ENCODE measurements around the gene EPHA7. TPM values are rescaled to one million over a fixed set of nuclear protein-coding genes. Genes with fewer than 3 reads are reported as not detected.

EPHA7 gene
- total RNA-seq, 1 donor from 2014 or later: not detected

DNA sequence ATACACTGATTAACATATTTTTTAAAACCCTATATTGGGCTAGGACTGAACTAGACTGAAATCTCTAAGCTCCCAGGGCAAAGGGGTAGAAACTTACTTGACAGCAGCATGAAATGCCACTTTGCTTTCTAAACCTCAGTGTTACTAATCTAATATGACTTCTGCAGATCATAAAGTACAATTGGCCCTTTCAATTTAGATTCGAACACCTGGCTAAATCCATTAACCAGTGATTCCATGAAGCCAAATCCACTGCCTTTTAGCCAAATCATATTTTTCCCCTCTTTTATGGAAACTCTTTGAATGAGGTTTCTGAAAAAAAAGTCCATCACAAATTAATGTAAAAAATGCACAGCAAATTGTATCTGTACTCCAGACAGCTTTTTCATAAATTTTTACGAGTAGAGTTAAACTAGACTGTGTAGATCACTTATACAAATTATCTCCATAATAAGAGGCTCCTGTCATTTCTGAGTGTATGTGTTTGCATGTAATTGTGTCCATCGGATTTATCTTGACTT lies 25.7 kb downstream of the EPHA7 start:
- intact Hi-C loops (cut with micrococcal nuclease): no loop called here

DNA sequence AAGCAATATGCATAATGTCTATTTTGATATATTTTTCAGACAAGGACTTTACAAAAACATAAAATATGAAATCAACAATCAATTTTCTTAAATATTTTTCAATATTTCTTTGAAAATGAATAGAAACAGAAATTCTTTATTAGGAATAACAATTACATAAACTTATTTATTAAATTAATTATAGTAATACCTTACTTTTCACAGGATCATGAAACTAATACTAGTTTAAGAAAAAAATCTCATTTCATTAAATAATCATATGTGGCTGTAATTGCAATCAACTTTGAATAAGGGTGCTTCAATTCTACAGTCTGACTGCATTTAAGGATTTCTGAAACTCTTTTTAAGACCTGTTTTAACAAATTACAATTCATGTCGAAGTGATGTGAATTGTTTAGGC lies 26.6 kb downstream of the EPHA7 start:
- intact Hi-C loops (cut with micrococcal nuclease): no loop called here

DNA sequence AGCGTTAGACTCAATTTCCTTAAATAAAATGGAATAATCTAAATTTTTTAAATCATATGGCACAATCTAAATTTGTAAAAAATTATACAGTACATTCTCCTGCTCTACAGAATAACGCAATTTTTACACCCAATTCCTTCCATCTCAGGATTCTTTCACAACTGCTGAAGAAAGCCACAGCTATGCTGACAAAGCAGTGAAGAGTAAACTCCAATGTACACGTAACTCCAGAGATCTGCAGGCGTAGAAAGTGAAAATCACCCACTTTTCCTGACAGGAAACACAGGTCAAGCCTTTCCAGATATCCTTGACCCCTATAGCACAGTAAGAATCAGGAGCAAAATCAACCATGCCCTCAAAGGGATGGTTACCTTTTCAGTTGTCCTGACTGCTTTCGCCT lies 27.4 kb downstream of the EPHA7 start:
- intact Hi-C loops (cut with micrococcal nuclease): no loop called here

DNA sequence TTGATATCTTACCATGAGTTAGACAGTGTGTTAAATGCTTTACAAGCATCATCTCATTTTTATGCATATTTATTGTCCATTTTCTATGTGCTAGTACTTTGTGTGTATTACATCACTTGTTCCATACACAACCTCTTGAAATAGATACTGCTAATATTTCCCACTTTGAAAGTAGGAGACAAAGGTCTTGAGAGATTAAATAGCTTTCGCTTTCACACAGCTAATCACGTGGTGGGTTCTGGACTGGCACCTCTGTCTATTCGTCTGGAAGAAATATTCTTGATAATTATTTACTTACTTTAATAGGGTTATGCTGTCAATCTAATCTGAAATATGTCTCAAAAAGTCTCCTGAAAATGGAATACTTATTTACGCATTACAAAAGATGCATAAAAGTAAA lies 30.2 kb downstream of the EPHA7 start:
- intact Hi-C loops (cut with micrococcal nuclease): no loop called here

DNA sequence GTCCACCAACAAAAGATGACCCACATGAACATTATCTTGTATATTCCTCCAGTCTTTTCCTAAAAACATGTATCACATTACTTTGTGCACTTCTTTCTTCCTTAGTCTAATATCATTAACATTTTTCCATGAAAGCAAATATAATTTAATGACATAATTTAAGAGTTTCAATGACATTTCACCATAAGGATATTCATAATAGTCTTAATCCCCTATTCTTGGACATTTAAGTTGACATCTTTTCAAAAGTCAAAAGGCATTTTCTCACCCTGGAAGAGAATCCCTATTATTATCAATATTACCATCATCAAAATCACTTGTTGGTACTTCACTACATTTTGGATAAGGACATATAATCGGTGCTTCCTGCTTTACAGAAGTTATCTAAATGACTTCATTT lies 31.3 kb downstream of the EPHA7 start:
- intact Hi-C loops (cut with micrococcal nuclease): no loop called here

GRCh38 chr6:93376026-93376540 lies 43.3 kb downstream of the EPHA7 start:
- intact Hi-C loops (cut with micrococcal nuclease): no loop called here

- intact Hi-C loops (cut with micrococcal nuclease): no loop called here
Measured at GRCh38 chr6:93373445-93373844, 45.9 kb downstream of the EPHA7 start.

GRCh38 chr6:93371756-93372155 lies 47.6 kb downstream of the EPHA7 start:
- intact Hi-C loops (cut with micrococcal nuclease): no loop called here

DNA sequence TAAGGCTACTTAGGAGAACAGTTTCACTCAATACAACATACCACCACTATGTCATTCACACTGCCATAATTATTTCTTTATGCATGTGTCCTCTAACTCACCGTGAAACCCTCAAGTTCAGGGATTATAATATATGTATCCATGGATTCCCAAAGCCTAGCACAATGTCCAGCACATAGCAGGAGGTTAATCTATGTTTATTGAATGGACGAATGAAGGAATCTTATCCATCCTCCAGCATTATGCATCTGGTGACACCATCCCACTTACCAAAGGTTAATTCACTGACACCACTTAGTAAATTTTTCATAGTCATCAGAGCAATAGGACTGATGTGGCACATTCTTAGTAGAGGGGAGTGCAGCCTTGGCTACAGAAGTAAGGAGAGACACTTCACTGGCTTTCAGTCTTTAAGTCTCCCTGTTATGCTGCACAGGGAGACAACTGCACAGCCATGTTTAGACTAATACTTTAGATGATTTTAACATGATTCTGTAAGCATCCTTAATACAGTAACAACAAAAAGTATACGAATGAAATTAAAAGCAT lies 49.7 kb downstream of the EPHA7 start:
- intact Hi-C loops (cut with micrococcal nuclease): no loop called here

DNA sequence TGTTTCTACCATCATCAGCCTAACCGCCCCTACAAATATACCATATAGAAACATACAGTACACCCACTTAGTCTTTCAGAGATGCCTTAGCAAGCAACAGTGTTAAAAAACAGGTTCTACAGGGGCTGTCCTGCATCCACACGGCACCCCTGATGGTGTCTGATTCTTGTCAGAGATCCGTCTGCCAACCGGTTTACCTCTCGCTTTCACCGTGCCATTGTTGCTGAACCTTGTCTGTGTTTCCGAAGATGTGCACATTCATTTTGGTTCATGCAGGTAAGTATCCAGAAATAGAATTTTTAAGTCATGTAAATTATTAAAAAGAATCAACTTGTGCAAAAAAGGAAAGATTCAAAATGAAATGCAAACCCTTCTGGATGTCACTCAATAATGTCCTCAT lies 52.9 kb downstream of the EPHA7 start:
- intact Hi-C loops (cut with micrococcal nuclease): no loop called here

- intact Hi-C loops (cut with micrococcal nuclease): no loop called here
Measured at GRCh38 chr6:93365445-93365844, 53.9 kb downstream of the EPHA7 start.

GRCh38 chr6:93358435-93358834 lies 60.9 kb downstream of the EPHA7 start:
- intact Hi-C loops (cut with micrococcal nuclease): no loop called here

DNA sequence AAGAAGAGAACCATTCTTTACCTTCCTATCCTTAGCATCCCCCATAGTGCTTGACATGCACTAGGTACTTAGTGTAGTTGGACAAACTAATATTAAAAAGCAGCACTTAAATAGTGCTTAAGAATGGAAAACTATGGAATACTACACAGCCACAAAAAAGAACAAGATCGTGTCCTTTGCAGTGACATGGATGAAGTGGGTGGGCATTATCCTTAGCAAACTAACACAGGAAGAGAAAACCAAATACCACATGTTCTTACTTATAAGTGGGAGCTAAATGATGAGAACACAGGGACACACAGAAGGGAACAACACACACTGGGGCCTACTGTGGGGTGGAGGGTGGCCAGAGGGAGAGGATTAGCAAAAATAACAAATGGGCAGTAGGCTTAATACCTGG lies 66.8 kb downstream of the EPHA7 start:
- intact Hi-C loops (cut with micrococcal nuclease): no loop called here

DNA sequence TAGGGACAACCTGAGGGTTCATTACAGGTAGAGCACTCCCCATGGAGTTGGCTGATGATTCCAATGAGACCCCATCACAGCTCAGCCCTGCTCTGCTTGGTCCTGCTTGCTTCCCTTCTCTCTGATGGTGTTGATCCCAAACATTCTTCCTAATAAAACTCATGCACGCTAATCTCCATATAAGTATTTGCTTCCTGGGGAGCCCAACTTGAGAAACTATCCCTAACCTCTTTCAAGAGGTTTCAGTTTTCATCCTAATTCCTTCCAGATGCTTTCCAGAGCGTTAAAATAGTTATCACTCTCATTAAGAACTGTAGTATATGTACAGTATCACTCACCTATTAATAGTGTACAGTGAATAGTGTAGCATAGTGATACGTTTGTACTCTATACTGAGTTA lies 68.1 kb downstream of the EPHA7 start:
- intact Hi-C loops (cut with micrococcal nuclease): no loop called here

- intact Hi-C loops (cut with micrococcal nuclease): no loop called here
Measured at GRCh38 chr6:93350774-93351173, 68.6 kb downstream of the EPHA7 start.

GRCh38 chr6:93344333-93344835 lies 75.0 kb downstream of the EPHA7 start:
- intact Hi-C loops (cut with micrococcal nuclease): no loop called here

GRCh38 chr6:93343476-93343875 lies 75.9 kb downstream of the EPHA7 start:
- intact Hi-C loops (cut with micrococcal nuclease): no loop called here

DNA sequence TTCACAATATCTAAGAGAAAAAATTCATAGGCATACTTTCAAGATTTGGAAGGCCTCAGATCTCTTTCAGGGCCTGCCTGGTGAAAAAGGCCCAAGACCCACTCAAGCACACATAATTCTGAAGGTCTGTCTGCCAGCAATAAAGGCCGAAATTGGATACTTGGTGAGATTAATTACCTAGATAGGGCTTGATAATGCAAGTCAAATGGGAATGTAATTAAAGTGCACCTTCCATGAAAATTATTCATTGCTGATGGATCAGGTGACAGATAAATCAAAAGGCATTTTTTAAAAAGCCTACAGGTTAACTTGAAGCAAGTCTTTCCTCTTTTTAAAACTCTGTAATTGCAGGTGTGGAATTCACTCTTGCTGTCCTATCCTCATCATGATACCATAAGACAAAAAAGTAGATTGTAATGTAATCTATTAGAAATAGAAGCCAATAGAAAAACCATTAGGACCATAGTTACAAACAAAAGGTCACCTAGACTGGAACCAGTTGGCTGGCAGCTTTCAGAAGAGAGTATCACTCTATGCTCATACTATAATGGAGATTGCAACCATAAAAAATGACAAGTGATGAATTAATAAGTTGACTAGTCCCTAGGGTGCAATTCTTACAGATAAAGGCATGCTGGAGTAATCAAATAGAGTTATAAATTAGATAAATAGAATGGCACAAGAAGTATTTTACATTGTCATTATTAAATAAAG lies 77.3 kb downstream of the EPHA7 start:
- intact Hi-C loops (cut with micrococcal nuclease): no loop called here

DNA sequence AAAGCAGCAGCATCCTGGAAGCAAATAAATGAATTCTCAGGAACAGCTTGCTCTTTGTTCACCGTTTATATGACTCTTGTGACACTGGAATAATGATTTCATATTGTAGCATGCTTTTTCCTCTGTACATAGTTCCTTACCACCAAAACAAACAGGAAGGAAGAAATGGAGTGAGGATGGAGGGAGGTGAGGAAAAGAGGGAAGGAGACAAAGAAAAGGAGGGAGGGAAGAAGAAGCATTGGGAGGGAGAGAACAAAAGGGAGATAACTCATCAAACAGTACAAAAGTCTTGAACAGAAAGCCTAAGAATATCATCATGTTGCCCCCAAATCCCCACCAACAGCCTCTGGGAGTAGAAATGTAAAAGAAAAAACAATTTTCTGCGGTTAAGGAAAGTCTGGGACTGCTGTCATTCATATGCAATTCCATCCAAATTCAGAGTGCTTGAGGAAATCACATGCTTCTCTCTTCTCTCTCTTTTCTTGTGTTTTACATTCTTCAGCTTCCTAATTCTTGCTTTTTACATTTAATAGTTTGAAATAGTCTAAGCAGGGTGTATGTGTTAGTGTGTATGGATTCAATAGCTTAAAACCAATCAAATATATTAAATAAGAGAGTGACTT lies 81.5 kb downstream of the EPHA7 start:
- intact Hi-C loops (cut with micrococcal nuclease): no loop called here

DNA sequence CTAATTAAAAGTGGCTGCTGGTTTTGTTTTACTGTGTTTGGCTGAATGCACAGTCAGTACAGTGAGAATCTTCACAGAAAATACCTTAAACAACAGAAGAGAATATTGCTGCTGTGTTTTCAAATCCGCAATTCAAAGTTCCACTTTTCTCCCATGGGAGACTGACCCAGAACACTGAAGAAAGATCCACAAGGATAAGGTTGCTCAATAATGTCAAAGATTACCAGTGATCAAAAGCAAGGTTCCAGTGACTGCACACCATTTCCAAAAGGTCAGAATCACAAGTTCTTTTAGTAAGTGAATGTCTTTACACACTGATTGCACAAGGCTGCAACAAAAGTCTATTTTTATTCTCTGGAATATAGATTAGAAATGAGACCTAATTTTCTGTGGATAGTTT lies 82.3 kb downstream of the EPHA7 start:
- intact Hi-C loops (cut with micrococcal nuclease): no loop called here

DNA sequence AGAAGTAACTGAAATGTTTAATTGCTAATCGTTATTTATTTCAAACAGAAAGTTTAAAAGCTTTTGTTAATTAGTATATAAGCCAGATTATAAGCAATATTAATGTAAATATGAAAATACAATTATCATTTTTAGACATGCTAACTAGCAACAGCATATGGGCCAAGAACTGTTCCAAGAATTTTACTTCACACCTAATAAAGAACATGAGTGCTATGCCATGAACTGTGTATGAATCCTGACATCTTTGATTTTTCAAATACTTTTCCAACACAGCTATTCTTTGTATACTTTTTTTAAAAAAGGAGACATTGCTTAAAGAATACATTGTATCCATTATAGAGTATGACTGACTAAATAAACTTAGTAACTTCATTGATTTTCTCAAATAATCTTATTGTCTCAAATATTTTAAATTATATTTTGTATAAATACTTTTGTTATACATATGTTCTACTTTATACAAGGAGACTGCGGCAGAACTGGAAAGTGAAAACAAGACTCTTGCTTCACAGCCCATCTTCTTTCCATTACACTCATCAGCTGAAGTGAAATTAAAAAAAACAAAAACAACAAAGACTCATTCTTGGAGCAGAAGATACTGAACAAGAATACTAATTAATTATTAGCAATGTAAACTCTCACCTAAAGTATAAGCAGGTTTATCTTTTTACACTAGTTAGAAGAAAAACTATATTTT lies 89.9 kb downstream of the EPHA7 start:
- intact Hi-C loops (cut with micrococcal nuclease): no loop called here

DNA sequence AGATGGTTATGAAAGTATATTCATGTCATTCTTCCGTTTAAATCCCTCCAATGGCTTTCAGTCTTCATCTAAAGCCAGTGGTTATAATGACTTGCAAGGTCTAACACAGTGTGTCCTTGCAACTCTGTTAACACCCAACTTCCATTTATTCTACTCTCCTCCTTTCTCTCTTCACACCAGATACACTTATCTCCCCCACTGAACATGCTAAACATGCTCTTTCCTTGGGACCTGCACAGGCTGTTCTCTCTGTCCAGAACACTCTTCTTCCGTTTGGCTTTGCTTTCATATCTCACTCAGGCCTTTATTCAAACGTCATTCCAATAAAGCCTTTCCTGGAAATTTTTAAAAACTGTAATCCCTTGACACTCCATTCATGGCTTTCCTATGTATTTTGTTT lies 91.5 kb downstream of the EPHA7 start:
- intact Hi-C loops (cut with micrococcal nuclease): no loop called here
